NCI-H2081 treated with DMSO at 0.1 percent for 48 hours (cell line): Measurements from ENCODE around the gene NSMF.

ENCODE experiments used
- DNase-seq: peaks from one replicate; lab custom pipeline; 2025; lab: John Stamatoyannopoulos, UW

Gene NSMF

DNA sequence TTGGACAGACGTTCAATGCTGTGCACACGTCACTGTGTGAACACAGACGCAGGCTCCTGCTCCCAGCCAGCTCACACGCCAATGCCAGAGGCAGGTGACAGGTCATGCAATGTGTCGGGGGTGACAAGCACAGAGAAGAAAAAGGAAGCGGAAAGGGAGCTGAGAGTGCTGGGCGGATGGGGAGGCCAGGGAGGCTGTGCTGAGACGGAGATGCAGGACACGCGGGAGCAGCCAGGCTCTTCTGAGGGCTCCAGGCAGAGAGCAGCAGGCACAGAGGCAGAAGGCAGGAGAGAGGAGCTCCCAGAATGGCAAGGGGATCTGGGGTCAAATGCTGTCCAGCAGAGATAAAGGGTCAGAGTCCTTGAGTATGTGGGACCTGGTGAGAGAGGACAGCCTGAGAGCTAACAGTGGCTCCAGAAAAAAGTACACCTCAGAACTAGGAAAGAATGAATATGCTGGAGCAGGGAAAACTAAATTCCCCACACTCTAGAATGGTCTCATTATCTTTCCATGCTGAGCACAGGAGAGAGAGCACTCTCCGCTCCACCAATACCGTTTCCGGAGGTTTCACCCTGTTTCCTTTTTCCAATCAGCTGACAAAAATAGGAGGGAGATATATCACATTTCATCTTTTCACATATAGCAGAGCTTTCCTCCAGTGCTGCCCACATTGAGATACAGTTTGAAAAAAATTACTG is 32.8 kb upstream of the NSMF start:
- DNase-seq: no peak

DNA sequence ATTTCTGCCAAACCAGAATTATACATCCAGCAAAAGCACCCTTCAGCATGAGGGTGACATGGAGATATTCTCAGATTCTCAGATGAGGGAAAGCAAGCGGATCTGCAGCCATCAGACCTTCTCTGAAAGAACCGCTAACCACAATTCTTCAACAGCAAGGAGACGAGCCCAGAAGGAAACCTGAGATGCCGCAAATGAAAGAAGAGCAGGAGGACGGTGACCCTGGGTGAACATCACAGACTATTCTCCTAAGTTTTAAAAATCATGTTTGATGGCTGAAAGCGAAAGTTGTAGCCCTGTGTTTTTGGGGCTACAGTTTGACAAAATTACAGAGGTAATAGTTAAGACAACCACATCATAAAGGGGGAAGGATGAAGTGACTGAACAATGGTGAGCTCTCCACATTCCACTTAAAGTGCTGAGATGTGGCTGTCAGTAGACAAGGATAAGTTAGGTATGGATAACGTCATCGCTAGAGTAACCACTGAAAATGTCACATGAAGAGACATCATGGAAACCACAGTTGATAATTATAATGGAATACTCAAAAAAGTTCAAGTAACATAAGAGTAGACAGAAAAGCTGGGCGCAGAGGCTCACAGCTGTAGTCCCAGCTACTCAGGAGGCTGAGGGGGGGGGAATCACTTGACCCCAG is 31.5 kb upstream of the NSMF start:
- DNase-seq: no peak

GRCh38 chr9:137488906-137489305 is 29.8 kb upstream of the NSMF start:
- DNase-seq: no peak

DNA sequence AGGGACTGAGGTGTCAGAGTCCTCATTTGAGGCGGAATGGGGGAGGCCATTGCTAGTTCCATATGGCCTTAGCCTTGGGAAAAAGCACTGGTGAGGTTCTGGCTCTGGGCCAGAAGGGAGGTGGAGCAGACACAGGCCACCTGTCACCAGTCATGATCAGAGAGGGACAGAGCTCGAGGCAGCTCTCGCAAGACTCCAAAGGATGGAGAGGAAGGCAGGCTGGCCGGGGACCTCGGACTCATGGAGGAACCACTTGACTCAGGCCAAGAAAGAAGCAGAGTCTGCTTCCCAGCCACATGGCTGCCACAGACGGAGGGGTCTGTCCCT is 29.2 kb upstream of the NSMF start:
- peak; percentile 38 for DNase-seq

- peak; percentile 39 for DNase-seq
Observed at GRCh38 chr9:137487454-137488326, 28.6 kb upstream of the NSMF start.

- no peak for DNase-seq
Observed at GRCh38 chr9:137486545-137487453, 27.7 kb upstream of the NSMF start.

GRCh38 chr9:137486141-137486490 is 27.0 kb upstream of the NSMF start:
- DNase-seq: no peak

- DNase-seq: no peak
Observed at GRCh38 chr9:137485343-137486140, 26.4 kb upstream of the NSMF start.

DNA sequence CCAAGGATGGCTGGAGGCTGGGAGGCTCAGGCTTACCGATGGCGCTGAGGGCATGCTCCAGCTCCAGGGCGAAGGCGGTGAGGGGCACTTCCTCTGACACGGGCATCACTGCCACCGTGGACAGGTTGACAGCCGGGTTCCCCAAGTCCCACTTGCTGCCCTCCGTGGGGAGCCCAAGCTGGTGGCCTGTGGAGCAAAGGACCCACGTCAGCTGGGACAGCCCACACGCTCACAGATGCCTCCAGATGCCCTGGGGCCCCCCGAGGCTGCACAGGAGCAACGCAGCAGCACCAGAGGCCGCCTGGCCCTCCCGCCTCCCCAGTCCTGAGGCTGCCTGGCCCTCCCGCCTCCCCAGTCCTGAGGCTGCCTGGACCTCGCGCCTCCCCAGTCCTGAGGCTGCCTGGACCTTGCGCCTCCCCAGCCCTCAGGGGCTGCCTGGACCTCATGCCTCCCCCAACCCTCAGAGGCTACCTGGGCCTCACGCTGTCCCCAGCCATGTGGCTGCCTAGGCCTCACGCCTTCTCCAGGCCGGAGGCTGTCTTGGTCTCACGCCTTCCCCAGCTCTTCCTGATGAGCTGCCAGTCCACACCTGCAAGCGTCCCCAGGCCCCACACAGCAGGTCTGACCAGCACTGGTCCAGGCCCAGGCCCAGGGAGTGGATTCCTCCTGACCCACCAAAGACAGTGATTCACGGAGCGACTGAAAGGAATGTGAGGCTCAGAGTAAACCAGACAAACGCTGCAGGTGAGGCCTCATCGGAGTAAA is 25.6 kb upstream of the NSMF start:
- no peak for DNase-seq

GRCh38 chr9:137482094-137482781 is 23.1 kb upstream of the NSMF start:
- no peak for DNase-seq

- no peak for DNase-seq
Observed at GRCh38 chr9:137480686-137481683, 21.9 kb upstream of the NSMF start.

DNA sequence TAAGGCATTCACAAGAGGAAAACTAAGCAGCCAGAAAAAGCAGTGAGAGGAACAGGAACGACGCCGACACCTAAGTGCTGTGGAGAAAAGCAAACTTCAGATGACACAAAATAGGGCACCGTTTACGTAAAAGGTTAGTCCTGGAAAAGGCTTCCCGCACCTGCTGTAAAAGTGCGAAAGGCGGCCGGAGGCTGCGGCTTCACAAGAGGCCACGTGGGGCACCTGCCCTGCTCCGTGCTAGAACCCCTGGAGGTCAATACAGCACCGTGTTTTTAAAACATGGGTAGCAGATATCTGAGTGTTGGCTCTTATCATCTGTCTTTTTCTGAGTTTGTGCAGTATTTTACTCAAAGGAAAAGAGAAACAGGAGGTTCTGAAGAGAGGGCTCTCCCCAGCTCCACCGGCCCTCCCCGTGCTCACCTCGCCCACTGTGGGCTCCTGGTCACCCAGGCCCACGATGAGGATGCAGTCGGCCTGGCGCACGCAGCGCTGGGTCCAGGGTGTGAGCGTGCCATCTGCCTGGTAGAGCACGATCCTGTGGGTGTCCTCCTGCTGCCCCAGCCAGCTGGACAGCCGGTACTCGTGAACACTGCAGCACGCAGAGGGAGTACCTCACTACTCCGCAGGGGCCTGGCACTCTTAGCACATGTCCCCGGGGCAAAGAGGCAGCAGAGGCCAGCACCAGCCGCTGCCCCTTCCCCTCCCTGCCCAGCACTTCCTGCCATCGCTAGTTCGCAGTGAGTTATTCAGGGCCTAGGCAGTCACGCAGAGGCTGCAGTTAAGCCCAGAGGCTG is 21.0 kb upstream of the NSMF start:
- no peak for DNase-seq

DNA sequence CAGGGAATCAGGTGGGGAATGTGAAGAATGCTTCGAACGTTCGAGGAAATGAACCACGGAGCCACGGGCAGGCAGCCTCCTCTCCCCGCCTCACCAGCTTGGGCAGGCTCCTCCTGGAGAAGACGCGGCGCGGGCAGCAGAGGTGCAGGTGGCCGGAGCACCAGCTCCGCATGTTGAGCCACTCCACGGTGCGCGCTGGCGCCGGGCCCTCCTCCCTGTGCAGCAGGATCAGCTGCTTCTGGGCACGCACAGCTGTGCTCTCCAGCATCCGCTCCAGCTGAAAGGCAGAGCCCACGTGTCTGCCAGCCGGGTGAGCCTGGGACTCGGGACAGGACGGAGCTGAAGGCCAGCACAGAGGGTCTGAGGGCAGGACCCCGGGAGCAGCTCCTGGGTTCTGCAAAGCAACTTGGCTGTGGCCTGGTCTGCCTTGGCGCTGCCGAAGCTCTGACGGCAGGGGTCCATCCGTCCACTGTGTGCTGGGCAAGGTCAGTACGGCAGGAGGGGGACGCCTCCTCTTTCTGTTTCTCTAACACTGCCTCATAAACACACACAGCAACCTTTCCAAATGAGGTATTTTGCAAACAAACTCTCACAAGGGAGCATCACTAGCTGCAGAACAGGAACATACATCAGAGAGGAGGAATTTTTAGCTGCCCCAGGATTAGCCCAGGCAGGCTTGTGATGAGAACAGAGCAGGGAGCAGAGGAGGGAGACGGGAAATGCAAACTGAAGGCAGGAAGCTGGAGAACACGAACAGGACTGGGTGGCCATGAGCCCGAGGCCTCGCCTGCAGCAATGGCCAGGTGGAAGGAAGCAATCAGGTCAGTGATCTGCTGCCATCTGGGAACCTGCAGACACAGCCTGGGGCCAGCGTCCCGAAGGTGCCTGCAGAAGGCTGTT is 20.1 kb upstream of the NSMF start:
- no peak for DNase-seq

DNA sequence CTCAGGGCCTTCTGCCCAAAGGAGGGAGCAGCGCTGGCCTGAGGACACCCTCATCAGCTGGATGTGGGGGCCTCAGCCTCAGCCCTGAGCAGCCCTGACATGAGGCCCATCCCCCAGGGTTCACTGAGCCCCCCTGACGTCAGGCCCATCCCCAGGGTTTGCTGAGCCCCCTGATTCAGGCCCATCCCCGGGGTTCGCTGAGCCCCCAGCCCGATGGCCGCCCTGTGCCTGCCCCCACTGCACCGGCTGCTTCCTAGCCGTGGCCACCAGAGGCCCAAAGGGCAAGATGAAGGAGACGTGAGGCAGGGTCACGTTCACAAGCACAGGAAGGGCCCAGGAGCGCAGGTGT is 19.5 kb upstream of the NSMF start:
- DNase-seq: no peak

GRCh38 chr9:137477778-137478612 is 18.9 kb upstream of the NSMF start:
- DNase-seq: no peak

DNA sequence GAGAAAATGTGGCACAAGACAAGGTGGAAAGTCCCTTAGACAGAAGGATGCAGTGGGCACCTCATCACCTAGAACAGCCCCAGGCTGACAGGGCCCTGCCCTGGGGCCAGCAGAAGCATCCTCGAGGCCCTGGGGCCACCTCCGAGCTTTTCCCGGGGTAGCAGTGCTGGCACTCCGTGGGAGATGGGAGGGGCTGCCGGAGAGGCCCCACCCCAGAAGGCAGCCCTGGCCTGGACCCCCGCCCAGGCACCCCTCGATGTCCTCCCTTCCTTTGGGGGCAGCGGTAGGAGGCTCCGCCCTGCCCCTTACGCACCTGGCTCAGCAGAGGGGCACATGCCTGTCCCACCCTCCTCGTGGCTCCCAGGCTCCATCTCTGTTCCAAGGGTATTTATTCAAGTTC is 17.7 kb upstream of the NSMF start:
- no peak for DNase-seq
